Ishikawa (cell line): Measurements from ENCODE around the gene NFE2L2.

Experiments
- CEBPB ChIP-seq: IDR thresholded peaks from 2 replicates; pipeline ENCODE4 v1.6.1; 2012
- CREB1 ChIP-seq: IDR thresholded peaks from 2 replicates; pipeline ENCODE4 v1.6.1; 2012; ENCODE audit warnings: low read depth
- EGR1 ChIP-seq: IDR thresholded peaks from 2 replicates; pipeline ENCODE4 v1.6.1; 2012
- EP300 ChIP-seq: IDR thresholded peaks from 2 replicates; pipeline ENCODE4 v1.6.1; 2012; ENCODE audit warnings: borderline replicate concordance
- FOXM1 ChIP-seq: IDR thresholded peaks from 2 replicates; pipeline ENCODE4 v1.6.1; 2012; ENCODE audit warnings: low read depth, borderline replicate concordance
- MAX ChIP-seq: IDR thresholded peaks from 2 replicates; pipeline ENCODE4 v1.6.1; 2012
- NFIC ChIP-seq: IDR thresholded peaks from 2 replicates; pipeline ENCODE4 v1.6.1; 2012
- RAD21 ChIP-seq: IDR thresholded peaks from 2 replicates; pipeline ENCODE4 v1.6.1; 2012; ENCODE audit warnings: low read depth
- REST ChIP-seq: IDR thresholded peaks from 2 replicates; pipeline ENCODE4 v1.6.1; 2012; ENCODE audit warnings: low read depth, mild to moderate bottlenecking
- TAF1 ChIP-seq: IDR thresholded peaks from 2 replicates; pipeline ENCODE4 v1.6.1; 2012; ENCODE audit warnings: low read depth, mild to moderate bottlenecking
- TCF12 ChIP-seq: IDR thresholded peaks from 2 replicates; pipeline ENCODE4 v1.6.1; 2012; ENCODE audit warnings: low read depth
- TEAD4 ChIP-seq: IDR thresholded peaks from 2 replicates; pipeline ENCODE4 v1.6.1; 2012
- USF1 ChIP-seq: IDR thresholded peaks from 2 replicates; pipeline ENCODE4 v1.6.1; 2012
- YY1 ChIP-seq: IDR thresholded peaks from 2 replicates; pipeline ENCODE4 v1.6.1; 2012; ENCODE audit warnings: low read depth
- ZBTB7A ChIP-seq: IDR thresholded peaks from 2 replicates; pipeline ENCODE4 v1.6.1; 2012; ENCODE audit warnings: low read depth

NFE2L2 gene

GRCh38 chr2:177271981-177272666 is 7.6 kb upstream of the NFE2L2 start:
- TF ChIP-seq CEBPB (no peak), CREB1 (no peak), ZBTB7A (no peak), RAD21 (no peak), YY1 (no peak), TEAD4 (no peak), MAX (no peak), USF1 (no peak), TAF1 (no peak), EP300 (no peak), TCF12 (no peak), NFIC (no peak), FOXM1 (no peak), REST (no peak), EGR1 (no peak)

GRCh38 chr2:177270531-177270930 is 6.0 kb upstream of the NFE2L2 start:
- TF ChIP-seq CREB1: no peak

GRCh38 chr2:177268901-177269300 is 4.4 kb upstream of the NFE2L2 start:
- TF ChIP-seq TEAD4 (no peak), TCF12 (no peak), YY1 (no peak), RAD21 (no peak), EGR1 (no peak), NFIC (no peak), TAF1 (no peak), USF1 (no peak), REST (no peak), FOXM1 (no peak), ZBTB7A (no peak), CREB1 (no peak), MAX (no peak)

GRCh38 chr2:177268187-177268871 is 3.8 kb upstream of the NFE2L2 start:
- TF ChIP-seq NFIC (no peak), CREB1 (no peak), EP300 (no peak), USF1 (no peak), MAX (no peak), FOXM1 (no peak), YY1 (no peak), TCF12 (no peak), REST (no peak), TEAD4 (no peak), ZBTB7A (no peak), TAF1 (no peak)
